ENCODE measurements around the gene LMBR1. TPM values are rescaled to one million over a fixed set of nuclear protein-coding genes. Genes with fewer than 3 reads are reported as not detected.

LMBR1 gene
- total RNA-seq, 4 donors from 2014 or later: 25.2 to 68.3 (median 38.4) TPM

DNA sequence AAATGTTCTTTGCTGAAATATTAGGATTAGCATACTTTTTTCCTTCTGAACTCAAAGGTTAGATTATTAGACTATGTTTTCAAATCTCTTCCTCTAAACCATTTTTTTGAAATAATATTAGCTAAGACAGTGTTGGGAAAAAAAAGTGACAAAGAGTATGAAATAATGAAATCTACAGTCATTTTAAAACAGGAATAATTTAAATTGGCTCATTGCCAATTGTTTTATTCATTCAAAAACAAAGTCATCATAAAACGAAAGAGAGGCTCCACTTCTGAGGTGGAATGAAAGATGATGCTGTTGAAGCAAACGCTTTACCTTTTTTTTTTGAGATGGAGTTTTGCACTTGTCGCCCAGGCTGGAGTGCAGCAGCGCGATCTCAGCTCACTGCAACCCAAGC lies 201.2 kb downstream of the LMBR1 start:
- intact Hi-C loops (cut with DNase I): no loop called here
- WGBS, 2 donors: 62 to 75% methylated on average over 5 of the region's 5 CpGs
- H3K27ac ChIP-seq: no peak overlapping the region
- H3K4me1 ChIP-seq: no peaks in the 10 kb centered on the region
- no peak for DNase-seq
- TF ChIP-seq, protein P1, sequence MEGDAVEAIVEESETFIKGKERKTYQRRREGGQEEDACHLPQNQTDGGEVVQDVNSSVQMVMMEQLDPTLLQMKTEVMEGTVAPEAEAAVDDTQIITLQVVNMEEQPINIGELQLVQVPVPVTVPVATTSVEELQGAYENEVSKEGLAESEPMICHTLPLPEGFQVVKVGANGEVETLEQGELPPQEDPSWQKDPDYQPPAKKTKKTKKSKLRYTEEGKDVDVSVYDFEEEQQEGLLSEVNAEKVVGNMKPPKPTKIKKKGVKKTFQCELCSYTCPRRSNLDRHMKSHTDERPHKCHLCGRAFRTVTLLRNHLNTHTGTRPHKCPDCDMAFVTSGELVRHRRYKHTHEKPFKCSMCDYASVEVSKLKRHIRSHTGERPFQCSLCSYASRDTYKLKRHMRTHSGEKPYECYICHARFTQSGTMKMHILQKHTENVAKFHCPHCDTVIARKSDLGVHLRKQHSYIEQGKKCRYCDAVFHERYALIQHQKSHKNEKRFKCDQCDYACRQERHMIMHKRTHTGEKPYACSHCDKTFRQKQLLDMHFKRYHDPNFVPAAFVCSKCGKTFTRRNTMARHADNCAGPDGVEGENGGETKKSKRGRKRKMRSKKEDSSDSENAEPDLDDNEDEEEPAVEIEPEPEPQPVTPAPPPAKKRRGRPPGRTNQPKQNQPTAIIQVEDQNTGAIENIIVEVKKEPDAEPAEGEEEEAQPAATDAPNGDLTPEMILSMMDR (IDR thresholded peaks at IDR 0.05): no peak
- no peak for TF ChIP-seq POLR2A (IDR thresholded peaks at IDR 0.05)
- peaks cover 0 to 5% (median 0%) of the 10 kb centered on the region in 3 donors for H3K36me3 ChIP-seq
- H3K9me3 ChIP-seq: peaks cover 0 to 5% (median 5%) of the 10 kb centered on the region in 3 donors
- no peak overlapping the region for H3K4me3 ChIP-seq
- H3K27me3 ChIP-seq: no peaks in the 10 kb centered on the region

GRCh38 chr7:156684661-156685060 lies 208.3 kb downstream of the LMBR1 start:
- Histone ChIP-seq H3K4me1 (no peaks in the 10 kb centered on the region), H3K27me3 (no peaks in the 10 kb centered on the region), H3K9me3 (no peaks in the 10 kb centered on the region), H3K27ac (no peak overlapping the region), H3K36me3 (peaks cover 0 to 44% (median 0%) of the 10 kb centered on the region in 3 donors), H3K4me3 (no peak overlapping the region)
- intact Hi-C loops (cut with DNase I): no loop called here
- WGBS, 2 donors: 77 to 82% methylated on average over 3 to 4 of the region's 4 CpGs
- TF ChIP-seq, protein P1 (IDR thresholded peaks at IDR 0.05): no peak
- no peak for TF ChIP-seq POLR2A (IDR thresholded peaks at IDR 0.05)
- no peak for DNase-seq

- no peaks in the 10 kb centered on the region for H3K27me3 ChIP-seq
- H3K9me3 ChIP-seq: no peaks in the 10 kb centered on the region
- H3K4me3 ChIP-seq: no peak overlapping the region
- no peak overlapping the region for H3K27ac ChIP-seq
- peaks cover 0 to 48% (median 0%) of the 10 kb centered on the region in 3 donors for H3K36me3 ChIP-seq
- WGBS, 2 donors: 90 to 94% methylated on average over 3 to 8 of the region's 10 CpGs
- intact Hi-C loops (cut with DNase I): no loop called here
- no peaks in the 10 kb centered on the region for H3K4me1 ChIP-seq
- TF ChIP-seq POLR2A (IDR thresholded peaks at IDR 0.05): no peak
- TF ChIP-seq, protein P1 (IDR thresholded peaks at IDR 0.05): no peak
- DNase-seq: no peak
These were observed 208.7 kb downstream of the LMBR1 start for GRCh38 chr7:156684251-156684650.

DNA sequence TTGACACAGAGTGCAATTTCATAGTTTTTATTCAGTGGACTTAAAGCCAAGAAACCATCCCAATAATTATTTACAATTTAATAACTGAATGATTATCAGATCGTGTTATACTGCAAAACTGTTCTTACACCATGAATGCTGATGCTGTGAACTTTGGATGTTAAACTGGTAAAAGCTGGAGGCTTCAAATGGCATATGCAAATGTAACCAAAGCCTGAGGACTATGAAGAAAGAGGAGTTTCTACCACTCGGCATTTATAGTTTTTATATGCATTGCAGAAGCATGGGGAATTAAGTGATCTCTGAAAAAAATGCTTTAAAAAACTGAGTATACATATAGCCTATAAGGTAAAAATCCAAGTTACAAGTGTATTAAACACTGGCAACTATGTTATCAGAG lies 210.1 kb downstream of the LMBR1 start:
- Histone ChIP-seq H3K9me3 (no peaks in the 10 kb centered on the region), H3K36me3 (peaks cover 0 to 61% (median 0%) of the 10 kb centered on the region in 3 donors), H3K27me3 (no peaks in the 10 kb centered on the region), H3K27ac (no peak overlapping the region), H3K4me3 (no peak overlapping the region), H3K4me1 (no peaks in the 10 kb centered on the region)
- WGBS, 2 donors: 82 to 94% methylated on average over 2 of the region's 2 CpGs
- TF ChIP-seq, protein P1 (IDR thresholded peaks at IDR 0.05): no peak
- no peak for TF ChIP-seq POLR2A (IDR thresholded peaks at IDR 0.05)
- no peak for DNase-seq
- intact Hi-C loops (cut with DNase I): no loop called here

DNA sequence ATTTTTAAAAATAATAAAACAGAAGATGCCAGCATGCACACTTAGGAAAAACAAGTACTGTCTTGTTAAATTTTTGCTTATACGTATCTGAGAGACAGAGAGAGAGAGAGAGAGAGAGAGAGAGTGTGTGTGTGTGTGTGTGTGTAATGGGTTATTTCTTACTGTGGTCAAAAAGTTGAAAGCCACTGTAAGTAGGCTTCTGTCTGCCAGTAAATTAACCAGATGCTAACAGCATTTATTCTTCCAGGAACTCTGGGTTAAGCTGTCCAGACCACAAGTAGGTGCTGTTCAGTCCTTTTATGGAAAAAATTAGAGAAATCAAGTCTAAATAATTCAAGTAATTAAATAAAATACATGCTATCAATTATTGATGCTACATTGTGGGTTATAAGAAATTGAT lies 212.7 kb downstream of the LMBR1 start:
- H3K4me1 ChIP-seq: no peaks in the 10 kb centered on the region
- no peak for DNase-seq
- TF ChIP-seq, protein P1 (IDR thresholded peaks at IDR 0.05): no peak
- TF ChIP-seq POLR2A (IDR thresholded peaks at IDR 0.05): no peak
- intact Hi-C loops (cut with DNase I): no loop called here
- 26 to 54% methylated on average over 1 of the region's 1 CpG for WGBS, 2 donors
- no peaks in the 10 kb centered on the region for H3K9me3 ChIP-seq
- no peaks in the 10 kb centered on the region for H3K27me3 ChIP-seq
- peaks cover 0 to 84% (median 6%) of the 10 kb centered on the region in 3 donors for H3K36me3 ChIP-seq
- no peak overlapping the region for H3K27ac ChIP-seq
- no peak overlapping the region for H3K4me3 ChIP-seq

Data from esophagus squamous epithelium (tissue), 5 donors.